ENCODE data around the gene PPP1CC. TPM values are rescaled to one million over a fixed set of nuclear protein-coding genes. Genes with fewer than 3 reads are reported as not detected.

The PPP1CC gene
- total and polyA plus RNA-seq, 2 of the 4 experiments (the other 2 are of a cell fraction): 71.0 to 126 TPM

GRCh38 chr12:110785240-110785639 lies 42.5 kb upstream of the PPP1CC start:
- no peak overlapping the region for H4K5ac ChIP-seq (ENCODE audit: low read depth, low read length)
- no peak overlapping the region for H4K8ac ChIP-seq (ENCODE audit: low read depth in 2 of 2, low read length in 2 of 2)
- H3K27me3 ChIP-seq (ENCODE audit: control insufficient read depth, insufficient read depth, low read length): peaks cover 5% of the 10 kb centered on the region
- ChIA-PET POLR2A (ENCODE audit: unreplicated experiment) (no interaction called here), CTCF (interaction anchor here (0.6 kb wide), 1 partner anchor 1772 kb away, joined by 3 read pairs; no protein-coding TSS in a partner anchor)
- intact Hi-C loops (cut with micrococcal nuclease) (no loop called here), dilution Hi-C loops (cut with HindIII; ENCODE audit: low sequenced_read_pairs, unreplicated experiment) (no loop called here), in situ Hi-C loops (cut with MboI; ENCODE audit: low sequenced_read_pairs) (no loop called here)
- no peak overlapping the region for H3K23ac ChIP-seq (ENCODE audit: low read depth, low read length)
- TF ChIP-seq BHLHE40 (IDR thresholded peaks at IDR 0.05; ENCODE audit: low read depth, low read length) (no peak), NFE2L2 (IDR thresholded peaks at IDR 0.05; ENCODE audit: low read depth, low read length) (no peak), RAD21 (IDR thresholded peaks at IDR 0.05; ENCODE audit: low read length) (no peak), ELK1 (IDR thresholded peaks at IDR 0.05; ENCODE audit: borderline replicate concordance, low read depth, low read length) (no peak), MAZ (IDR thresholded peaks at IDR 0.05; ENCODE audit: borderline replicate concordance, low read depth, low read length) (no peak), CHD1 (IDR thresholded peaks at IDR 0.05; ENCODE audit: low read depth, low read length) (no peak), RFX5 (IDR thresholded peaks at IDR 0.05; ENCODE audit: low read depth, low read length) (no peak), SMC3 (IDR thresholded peaks at IDR 0.05; ENCODE audit: low read depth, low read length) (no peak), USF2 (IDR thresholded peaks at IDR 0.05; ENCODE audit: low read depth, low read length) (no peak), CEBPB (IDR thresholded peaks at IDR 0.05; ENCODE audit: low read depth, low read length) (no peak), RCOR1 (IDR thresholded peaks at IDR 0.05; ENCODE audit: insufficient replicate concordance, low read length) (no peak), FOS (IDR thresholded peaks at IDR 0.05; ENCODE audit: low read depth, low read length) (no peak), MXI1 (IDR thresholded peaks at IDR 0.05; ENCODE audit: borderline replicate concordance, low read depth, low read length) (no peak), POLR2A (IDR thresholded peaks at IDR 0.05; ENCODE audit: low read depth, low read length) (no peak), CTCF (conservative IDR thresholded peaks at IDR 0.05; ENCODE audit: low read depth, low read length) (no peak), MAFK (IDR thresholded peaks at IDR 0.05; ENCODE audit: low read depth, low read length) (no peak)
- ATAC-seq (ENCODE audit: low read depth) (no peak), DNase-seq (no peak)
- H3K27ac ChIP-seq (ENCODE audit: insufficient read depth, low read length): no peak overlapping the region
- no peak overlapping the region for H3K9ac ChIP-seq (ENCODE audit: low read depth, low read length)
- no peaks in the 10 kb centered on the region for H3K9me3 ChIP-seq (ENCODE audit: control insufficient read depth, insufficient read depth, low read length)
- H3K36me3 ChIP-seq (ENCODE audit: control insufficient read depth, insufficient read depth, low read length): no peaks in the 10 kb centered on the region
- no peak overlapping the region for H3K4me3 ChIP-seq (ENCODE audit: insufficient read depth, low read depth, low read length)
- H3K79me1 ChIP-seq (ENCODE audit: low read depth in 1 of 2, low read length in 2 of 2): no peaks in the 10 kb centered on the region
- H3K4ac ChIP-seq (ENCODE audit: low read depth, low read length): no peak overlapping the region
- H2AK5ac ChIP-seq (ENCODE audit: low read depth, low read length): no peak overlapping the region
- H2AFZ ChIP-seq (replicated peaks; ENCODE audit: low read length, poor library complexity): no peak overlapping the region
- H2BK15ac ChIP-seq (ENCODE audit: low read depth, low read length): no peak overlapping the region
- no peak overlapping the region for H2BK20ac ChIP-seq (ENCODE audit: low read depth, low read length)
- 93% methylated on average over 5 of the region's 7 CpGs; no CpG with 5 or more reads in 1 of the 2 experiments for WGBS, 2 experiments (ENCODE audit: extremely low coverage in 2 of 2, insufficient read length in 1 of 2)
- H2BK120ac ChIP-seq (ENCODE audit: low read depth, low read length): no peak overlapping the region
- H2BK5ac ChIP-seq (ENCODE audit: low read depth, low read length, poor library complexity, severe bottlenecking): no peak overlapping the region
- no peak overlapping the region for H3K4me2 ChIP-seq (ENCODE audit: low read depth, low read length)
- H3K18ac ChIP-seq (ENCODE audit: low read depth, low read length): no peak overlapping the region
- H4K20me1 ChIP-seq (ENCODE audit: insufficient read depth, low read length): no peaks in the 10 kb centered on the region
- no peaks in the 10 kb centered on the region for H3K4me1 ChIP-seq (ENCODE audit: control insufficient read depth, insufficient read depth, low read length)
- no peak overlapping the region for H4K91ac ChIP-seq (ENCODE audit: insufficient read depth, low read depth, low read length)
- no TSS peak for BruUV-seq (replicated peaks)
- no peak overlapping the region for H3K56ac ChIP-seq (ENCODE audit: extremely low read depth, insufficient read depth, low read length)
- no peak overlapping the region for H2AK9ac ChIP-seq (replicated peaks; ENCODE audit: low read depth, low read length, poor library complexity)
- H3K9me1 ChIP-seq (ENCODE audit: insufficient read depth, low read length): no peaks in the 10 kb centered on the region
- H3K14ac ChIP-seq (replicated peaks; ENCODE audit: low read depth, low read length): no peak overlapping the region
